Stimulated activated CD4-positive, alpha-beta T cell treated with anti-CD3 and anti-CD28 coated beads, Interleukin-12 subunit alpha, Interleukin-12 subunit beta, amount 100 ng/mL, for 48 hours (primary cell): ENCODE results near the gene MED9.

Experiments
- DNase-seq, 3 donors: peaks; one replicate each; pipeline ENCODE4 v3.0.0-alpha.2; 2020; ENCODE audit warnings: low read depth in 2 of 3, low spot score in 1 of 3

MED9 gene

DNA sequence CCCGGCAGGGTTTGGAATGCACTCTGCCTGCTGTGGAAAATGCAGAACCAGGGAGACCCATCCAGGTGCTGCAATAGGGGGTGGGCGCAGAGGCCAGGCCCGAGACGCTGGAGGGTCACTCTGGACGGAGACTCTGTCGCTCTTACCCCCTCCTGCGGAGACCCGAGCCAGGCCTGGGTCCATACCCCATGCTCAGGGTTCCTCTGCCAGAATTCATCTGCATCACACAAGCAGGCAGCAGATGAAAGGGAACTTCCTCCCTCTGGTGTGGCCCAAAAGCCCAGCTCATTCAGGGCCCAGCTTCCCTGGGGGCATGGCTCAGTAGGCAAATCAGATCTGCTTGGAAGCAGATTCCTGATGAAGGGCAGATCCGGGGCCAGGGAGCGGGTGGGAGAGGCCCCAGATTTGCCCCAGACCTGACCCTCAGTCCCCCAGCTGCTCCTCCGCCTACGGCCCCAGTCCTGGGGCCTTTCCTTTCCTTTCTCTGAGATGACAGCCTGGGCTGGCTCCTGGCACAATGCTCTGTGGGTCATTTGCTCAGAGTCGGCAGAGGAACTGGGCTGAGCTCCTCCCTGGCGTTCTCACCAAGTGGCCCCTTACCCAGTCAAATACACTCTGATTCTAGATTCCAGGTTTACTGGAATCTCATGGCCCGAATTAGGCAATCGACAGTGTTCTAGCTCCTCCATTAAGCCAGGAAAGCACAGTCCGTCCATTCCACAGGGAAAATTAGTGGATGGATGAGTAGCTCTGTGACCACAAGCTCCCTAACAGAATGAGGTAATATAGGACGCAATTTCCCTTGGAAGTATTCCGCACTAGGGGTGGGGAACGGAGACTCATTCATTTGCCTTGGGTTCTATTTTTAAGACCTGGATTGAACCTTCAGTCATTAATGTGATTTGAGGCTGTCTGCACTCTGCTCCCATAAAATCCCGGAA lies 38.5 kb downstream of the MED9 start:
- DNase-seq, result no peak

GRCh38 chr17:17515934-17516930 lies 39.4 kb downstream of the MED9 start:
- no peak for DNase-seq

DNA sequence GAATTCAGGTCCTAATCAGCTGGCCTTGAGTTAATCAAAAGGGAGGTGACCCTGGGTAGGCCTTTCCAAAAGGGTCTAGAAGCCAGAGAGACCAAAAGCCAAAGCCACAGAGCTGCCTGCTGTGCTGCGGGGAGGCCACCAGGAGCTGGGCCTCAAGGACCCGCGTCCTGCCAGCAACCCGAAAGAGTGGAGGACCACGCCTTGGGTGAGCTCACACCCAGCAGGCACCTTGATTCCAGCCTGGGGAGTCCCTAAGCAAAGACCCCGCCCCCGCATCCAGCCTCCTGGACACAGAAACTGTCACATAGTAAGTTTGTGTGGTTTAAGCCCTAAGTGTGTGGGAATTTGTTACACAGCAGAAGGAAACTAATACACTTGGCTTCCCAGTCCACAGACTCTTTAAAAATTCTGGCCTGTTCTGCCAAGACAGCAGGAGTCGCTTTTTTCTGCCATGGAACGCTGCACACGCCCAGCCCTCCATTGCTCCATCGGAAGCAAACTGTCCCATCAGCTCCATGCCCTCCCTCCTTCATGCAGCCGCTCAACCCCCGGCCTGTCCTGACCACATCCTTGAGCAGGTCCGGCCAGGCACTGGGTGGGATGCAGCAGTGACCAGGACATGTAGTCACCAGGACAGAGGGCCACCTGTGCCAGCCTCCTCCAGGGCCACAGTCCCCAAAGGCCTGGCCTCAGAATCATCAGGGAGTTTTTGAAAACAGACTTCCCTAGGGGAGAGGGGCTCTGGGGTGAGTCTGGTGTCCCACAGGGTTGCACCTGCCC lies 40.3 kb downstream of the MED9 start:
- no peak for DNase-seq

DNA sequence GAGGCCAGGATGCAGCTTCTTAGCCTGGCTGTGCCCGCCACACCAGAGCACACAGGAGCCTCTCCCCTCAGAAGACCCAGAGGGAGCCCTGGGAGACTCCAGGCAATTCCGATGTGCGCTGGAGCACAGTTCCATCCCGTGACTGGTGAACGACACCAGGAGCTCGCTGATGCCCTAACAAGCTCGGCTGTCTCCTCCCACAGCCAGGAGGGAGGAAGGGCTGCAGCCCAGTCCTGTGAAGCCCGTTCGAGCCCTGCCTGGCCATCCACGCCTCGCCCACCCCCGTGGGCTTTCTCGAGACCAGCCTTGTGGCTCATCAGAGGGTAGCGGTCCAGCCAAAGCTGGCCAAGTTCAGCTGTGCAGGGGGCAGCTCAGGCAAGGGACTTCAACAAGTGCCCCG lies 41.2 kb downstream of the MED9 start:
- no peak for DNase-seq

GRCh38 chr17:17518951-17519350 lies 42.2 kb downstream of the MED9 start:
- no peak for DNase-seq

- no peak for DNase-seq
These were observed 43.1 kb downstream of the MED9 start for GRCh38 chr17:17519886-17520285.

DNA sequence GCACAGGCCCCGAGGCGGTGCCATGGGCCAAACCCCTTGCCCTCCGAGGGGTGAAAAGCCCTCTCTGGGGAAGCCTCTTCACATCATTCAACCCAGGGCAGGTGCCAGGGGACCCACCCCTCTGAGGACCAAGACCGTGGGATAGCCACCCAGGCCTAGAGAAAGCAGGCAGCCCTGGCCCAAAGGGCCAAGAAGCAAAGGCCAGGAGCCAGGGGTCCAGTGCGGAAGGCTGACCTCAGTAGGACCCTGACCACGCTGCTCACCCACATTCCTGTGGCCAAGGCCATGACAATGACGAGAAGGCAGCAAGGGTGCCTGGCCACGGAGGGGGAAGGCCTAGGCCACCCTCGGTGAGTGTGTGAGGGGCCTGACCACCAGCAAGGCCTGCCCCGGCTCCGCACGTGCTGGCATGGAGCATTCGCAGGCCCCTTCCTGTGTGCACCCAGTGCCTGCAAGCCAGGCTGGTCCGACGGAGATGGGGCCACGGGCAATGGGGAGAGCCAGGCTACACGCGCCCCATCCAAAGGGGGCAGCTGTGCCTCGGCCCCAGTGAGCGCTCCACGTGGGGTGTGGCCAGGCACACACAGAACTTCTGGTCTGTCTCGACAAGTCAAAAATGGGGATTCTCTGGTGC lies 43.9 kb downstream of the MED9 start:
- no peak for DNase-seq

DNA sequence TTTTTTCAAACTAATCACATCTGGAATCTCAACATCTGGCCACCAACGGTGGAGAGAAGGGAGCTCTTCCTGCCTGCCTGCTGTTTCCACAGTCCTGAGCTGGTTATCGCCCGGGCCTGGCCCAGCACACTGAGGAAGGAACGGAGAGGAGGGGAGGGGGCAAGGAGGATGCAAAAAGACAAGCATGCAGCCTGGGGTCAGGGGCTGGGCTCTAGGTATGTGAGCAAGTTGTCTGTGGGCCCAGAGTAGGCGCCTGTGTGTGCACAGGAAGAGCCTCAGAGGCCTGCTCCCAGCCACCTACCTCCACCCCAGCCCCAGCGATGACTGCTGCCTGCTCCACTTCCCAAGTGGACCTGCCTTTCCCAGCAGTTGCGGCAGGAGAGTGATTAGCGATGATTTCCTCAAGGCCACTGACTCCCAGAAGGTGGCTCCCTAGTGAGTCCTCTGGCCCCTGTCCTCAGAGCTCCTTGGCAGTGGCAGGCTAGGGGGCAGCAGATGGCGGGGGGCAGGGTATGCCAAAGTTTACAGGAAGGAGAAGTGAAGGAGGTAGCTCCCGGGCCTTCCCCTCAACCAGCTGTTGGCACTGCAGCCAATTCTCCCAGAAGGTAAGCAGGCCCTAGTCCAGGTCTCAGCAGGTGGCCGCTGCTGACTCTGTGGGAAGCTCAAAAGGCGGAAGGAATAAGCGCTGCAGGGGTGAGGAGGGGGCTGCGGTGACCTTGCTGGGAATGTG lies 46.4 kb downstream of the MED9 start:
- no peak for DNase-seq

DNA sequence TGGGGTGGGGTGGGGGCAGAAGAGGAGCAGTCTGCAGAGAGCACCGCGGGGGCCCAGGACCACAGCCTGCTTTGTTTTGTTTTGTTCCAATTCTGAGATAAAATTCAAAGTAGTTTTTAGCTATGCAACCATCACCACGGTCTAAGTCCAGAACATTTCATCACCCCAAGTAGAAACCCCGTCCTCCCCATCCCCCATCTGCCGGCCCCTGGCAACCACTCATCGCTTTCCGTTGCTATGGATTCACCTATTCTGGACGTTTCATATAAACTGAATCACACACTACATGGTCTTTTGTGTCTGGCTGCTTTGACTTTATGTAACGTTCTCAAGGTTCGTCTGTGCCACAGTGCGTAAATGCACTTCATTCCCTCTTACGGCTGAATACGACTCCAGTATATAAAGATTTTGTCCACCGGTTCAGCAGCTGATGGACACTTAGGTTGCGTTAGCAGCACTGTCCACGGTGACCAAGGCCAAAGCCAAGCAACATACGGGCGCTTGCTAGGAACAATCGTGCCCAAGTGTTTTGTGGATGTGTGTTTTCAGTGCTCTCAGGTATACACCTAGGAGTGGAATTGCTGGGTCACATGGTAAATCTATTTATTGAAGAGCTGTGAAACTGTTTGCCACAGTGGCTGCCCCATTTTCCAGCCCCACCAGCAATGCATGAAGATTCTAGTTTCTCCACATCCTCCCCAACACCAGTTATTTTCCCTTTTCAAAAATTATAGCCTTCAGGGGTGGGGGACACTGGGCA lies 47.1 kb downstream of the MED9 start:
- DNase-seq, result no peak

GRCh38 chr17:17525311-17525710 lies 48.5 kb downstream of the MED9 start:
- DNase-seq, result no peak

DNA sequence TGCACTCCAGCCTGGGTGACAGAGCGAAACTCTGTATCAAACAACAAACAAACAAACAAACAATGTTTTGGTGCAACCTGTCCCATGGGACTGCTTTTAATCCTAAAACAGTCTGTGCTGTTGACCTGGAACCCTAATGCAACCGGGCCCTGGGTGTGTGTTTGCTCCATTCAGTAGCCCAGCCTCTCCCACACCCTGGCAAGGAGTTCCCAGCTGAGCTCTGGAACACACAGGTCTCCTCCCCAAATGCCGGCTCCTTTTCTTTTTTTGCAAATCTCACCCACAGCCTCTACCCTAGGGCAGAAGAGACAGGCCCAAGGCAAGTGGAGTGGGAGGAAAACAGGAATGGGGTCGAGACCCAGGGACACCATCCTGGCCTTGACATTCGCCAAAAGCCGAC lies 49.2 kb downstream of the MED9 start:
- DNase-seq, result no peak

- no peak for DNase-seq
These were observed 49.6 kb downstream of the MED9 start for GRCh38 chr17:17526369-17526768.

DNA sequence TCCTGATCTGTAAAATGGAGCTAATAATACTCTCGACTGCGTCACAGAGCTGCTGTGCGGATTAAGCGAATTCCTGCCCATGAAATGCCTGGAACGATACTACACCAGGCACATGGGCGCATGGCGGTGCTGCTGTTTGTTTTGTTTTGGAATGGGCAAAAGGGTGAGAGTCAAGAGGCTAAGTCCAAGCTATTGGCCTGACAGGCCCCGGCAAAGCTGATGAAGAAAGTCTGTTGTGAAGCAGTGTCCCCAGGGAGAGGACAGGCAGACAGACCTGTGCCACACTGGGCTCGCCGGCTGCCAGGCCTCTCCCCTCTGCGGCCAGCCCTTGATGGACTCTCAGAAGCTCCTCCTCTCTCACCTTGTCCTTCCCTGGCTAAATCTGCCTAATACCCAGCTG lies 50.7 kb downstream of the MED9 start:
- DNase-seq, result no peak

DNA sequence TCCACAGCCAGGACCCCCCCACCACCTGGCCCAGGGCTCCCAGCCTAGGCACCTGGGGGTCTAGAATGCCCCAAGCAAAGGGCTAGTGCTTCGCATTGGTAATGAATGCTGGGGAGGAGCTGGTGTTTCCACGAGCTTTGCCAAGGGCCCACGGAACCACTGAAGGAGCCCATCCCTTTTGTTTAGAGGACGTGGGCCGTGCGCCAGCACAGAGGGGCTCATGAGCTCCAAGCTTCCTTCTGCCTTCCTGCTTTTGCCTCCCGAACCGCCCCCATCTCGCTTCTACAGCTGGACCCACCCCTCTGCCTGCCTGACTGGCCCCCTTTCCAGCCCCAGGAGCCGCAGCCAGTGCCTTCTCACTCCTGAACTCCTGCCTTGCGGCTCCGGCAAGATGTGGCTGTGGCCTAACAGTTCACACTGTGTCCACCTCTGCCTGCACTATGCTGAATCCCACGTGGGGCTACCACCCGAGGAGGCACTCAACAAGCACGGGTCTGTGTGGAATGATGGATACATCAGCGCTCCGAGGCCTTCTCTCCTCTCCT lies 51.2 kb downstream of the MED9 start:
- no peak for DNase-seq

DNA sequence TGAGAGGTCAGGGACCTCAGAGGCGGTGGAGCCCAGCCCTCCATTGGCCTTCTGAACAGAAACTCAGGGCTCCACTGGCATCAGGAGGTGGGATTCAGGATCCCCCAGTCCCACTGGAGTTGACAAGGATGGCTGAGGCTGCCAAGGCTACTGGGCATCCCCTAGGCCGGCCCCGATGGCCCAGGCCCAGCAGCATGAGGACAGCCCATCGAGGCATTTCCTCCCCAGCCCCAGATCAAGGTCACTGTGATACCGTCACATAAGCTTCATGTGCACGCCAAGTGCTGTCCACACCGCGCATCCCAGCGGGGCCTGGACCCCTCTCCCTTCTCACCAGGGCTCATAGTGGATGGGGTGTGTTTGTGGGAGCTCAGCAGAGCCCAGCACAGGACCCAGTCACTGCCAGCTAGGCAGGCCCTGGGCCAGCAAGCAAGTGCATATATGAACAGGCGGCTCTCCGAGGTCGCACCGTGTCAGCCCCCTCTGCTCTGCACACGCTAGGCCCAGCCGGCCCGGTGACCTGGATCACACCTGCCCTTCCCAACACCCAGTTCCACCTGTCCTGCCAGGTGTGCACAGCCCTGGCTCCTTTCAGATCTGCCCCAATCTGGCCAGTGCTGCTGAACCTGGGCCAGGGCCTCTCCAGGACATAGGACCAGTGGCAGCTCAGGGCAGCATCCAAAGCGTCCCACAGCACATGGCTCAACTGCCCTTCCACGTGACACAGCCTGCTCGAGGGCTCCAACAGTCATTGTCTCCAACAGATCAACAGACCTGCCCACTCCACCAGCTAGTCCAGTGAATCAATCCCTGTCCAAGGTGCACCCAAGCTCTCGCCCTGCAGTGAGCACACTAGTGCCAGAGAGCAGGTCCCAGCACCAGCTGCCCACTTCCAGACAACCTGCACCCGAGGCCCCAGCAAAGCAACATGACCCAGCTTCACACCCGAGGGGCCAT lies 52.2 kb downstream of the MED9 start:
- no peak for DNase-seq

- DNase-seq, result no peak
These were observed 54.4 kb downstream of the MED9 start for GRCh38 chr17:17531156-17531555.

DNA sequence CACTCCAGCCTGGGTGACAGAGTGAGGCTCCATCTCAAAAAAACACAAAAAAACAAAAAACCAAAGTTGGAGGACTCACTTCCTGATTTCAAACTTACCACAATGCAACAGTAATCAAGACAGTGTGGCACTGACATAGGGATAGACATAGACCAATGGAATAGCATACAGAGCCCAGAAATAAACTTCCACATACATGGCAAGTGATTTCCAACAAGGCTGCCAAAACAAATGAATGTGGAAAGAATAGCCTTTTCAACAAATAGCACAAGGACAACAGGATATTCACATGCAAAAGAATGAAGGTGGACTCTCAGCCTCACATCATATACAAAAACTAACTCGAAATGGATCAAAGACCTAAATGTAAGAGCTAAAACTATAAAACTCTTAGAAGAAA lies 56.2 kb downstream of the MED9 start:
- DNase-seq, result no peak

DNA sequence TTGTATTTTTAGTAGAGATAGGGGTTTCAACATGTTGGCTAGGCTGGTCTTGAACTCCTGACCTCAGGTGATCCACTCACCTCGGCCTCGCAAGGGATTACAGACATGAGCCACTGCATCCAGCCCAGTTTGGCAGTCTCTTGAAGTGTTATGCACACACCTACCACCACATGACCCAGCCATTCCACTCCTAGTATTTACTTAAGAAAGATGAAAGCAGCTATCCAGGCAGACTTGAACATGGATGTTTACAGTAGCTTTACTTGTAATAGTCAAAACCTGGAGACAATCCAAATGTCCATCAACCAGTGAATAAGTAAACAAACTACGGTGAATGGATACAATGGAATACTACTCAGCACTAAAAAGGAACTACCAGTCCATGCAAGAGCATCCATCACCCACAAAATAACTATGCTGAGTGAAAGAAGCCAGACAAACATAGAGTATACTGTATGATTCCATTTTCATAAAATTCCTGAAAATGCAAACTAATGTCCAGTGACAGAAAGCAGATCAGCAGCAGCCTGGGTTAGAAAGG lies 57.2 kb downstream of the MED9 start:
- no peak for DNase-seq
